Ureter (tissue), 1 donor: ENCODE data around the gene LGALS3. TPM values are rescaled to one million over a fixed set of nuclear protein-coding genes. Genes with fewer than 3 reads are reported as not detected.

Source experiments
- DNase-seq: peaks from one replicate; pipeline ENCODE4 v3.0.0-alpha.2; 2020; ENCODE audit warnings: low spot score
- total RNA-seq: library from RNA; stranded (reverse); gene quantifications from one replicate; pipeline ENCODE4 v1.2.4, GENCODE V29; 2023
- donor health status: DM: yes; HTN: yes; CAD: no.

Gene LGALS3
- total RNA-seq, 1 donor from 2014 or later, result 193 TPM

- DNase-seq, result no peak
Measured at GRCh38 chr14:55131370-55132137, 2.5 kb downstream of the LGALS3 start.

GRCh38 chr14:55133416-55133815 is 4.4 kb downstream of the LGALS3 start:
- no peak for DNase-seq

GRCh38 chr14:55136241-55136640 is 7.2 kb downstream of the LGALS3 start:
- DNase-seq, result no peak

GRCh38 chr14:55136885-55137786 is 8.1 kb downstream of the LGALS3 start:
- DNase-seq, result peak; percentile 79

- DNase-seq, result no peak
Measured at GRCh38 chr14:55138091-55138490, 9.0 kb downstream of the LGALS3 start.

- DNase-seq, result no peak
Measured at GRCh38 chr14:55139141-55139540, 10.1 kb downstream of the LGALS3 start.

- DNase-seq, result no peak
Measured at GRCh38 chr14:55139696-55140509, 10.9 kb downstream of the LGALS3 start.

GRCh38 chr14:55141825-55142224 is 12.8 kb downstream of the LGALS3 start:
- DNase-seq, result no peak

GRCh38 chr14:55142466-55142865 is 13.4 kb downstream of the LGALS3 start:
- no peak for DNase-seq

- no peak for DNase-seq
Measured at GRCh38 chr14:55146425-55146824, 17.4 kb downstream of the LGALS3 start.

GRCh38 chr14:55151601-55152000 is 22.5 kb downstream of the LGALS3 start:
- no peak for DNase-seq

GRCh38 chr14:55152052-55152753 is 23.2 kb downstream of the LGALS3 start:
- DNase-seq, result no peak

GRCh38 chr14:55153951-55154350 is 24.9 kb downstream of the LGALS3 start:
- DNase-seq, result no peak

- DNase-seq, result no peak
Measured at GRCh38 chr14:55157080-55157479, 28.0 kb downstream of the LGALS3 start.

GRCh38 chr14:55158412-55158811 is 29.4 kb downstream of the LGALS3 start:
- no peak for DNase-seq

GRCh38 chr14:55160989-55161388 is 31.9 kb downstream of the LGALS3 start:
- no peak for DNase-seq

- no peak for DNase-seq
Measured at GRCh38 chr14:55170526-55170925, 41.5 kb downstream of the LGALS3 start.

- no peak for DNase-seq
Measured at GRCh38 chr14:55180006-55180405, 51.0 kb downstream of the LGALS3 start.

- DNase-seq, result no peak
Measured at GRCh38 chr14:55180434-55180833, 51.4 kb downstream of the LGALS3 start.

- DNase-seq, result no peak
Measured at GRCh38 chr14:55188686-55189295, 59.7 kb downstream of the LGALS3 start.

GRCh38 chr14:55190906-55191202 is 61.8 kb downstream of the LGALS3 start:
- no peak for DNase-seq
